ENCODE measurements around the gene BMAL2.

The BMAL2 gene

GRCh38 chr12:27324530-27324929 is 8.1 kb upstream of the BMAL2 start:
- no peak for DNase-seq

- DNase-seq: no peak
These were observed 1.8 kb upstream of the BMAL2 start for GRCh38 chr12:27330846-27331245.

- DNase-seq: peak; percentile 31
These were observed 1.2 kb upstream of the BMAL2 start for GRCh38 chr12:27331291-27331926.

GRCh38 chr12:27331927-27332324 is 710 bp upstream of the BMAL2 start:
- DNase-seq: no peak

GRCh38 chr12:27332407-27332713 is 276 bp upstream of the BMAL2 start:
- no peak for DNase-seq

- DNase-seq: peak; percentile 26
These were observed 870 bp downstream of the BMAL2 start for GRCh38 chr12:27333403-27334009.

GRCh38 chr12:27334042-27334720 is 1.5 kb downstream of the BMAL2 start:
- DNase-seq: no peak

- DNase-seq: no peak
These were observed 2.1 kb downstream of the BMAL2 start for GRCh38 chr12:27334721-27335082.

- DNase-seq: no peak
These were observed 3.0 kb downstream of the BMAL2 start for GRCh38 chr12:27335364-27336281.

GRCh38 chr12:27336282-27336653 is 3.6 kb downstream of the BMAL2 start:
- DNase-seq: no peak

- DNase-seq: no peak
These were observed 4.7 kb downstream of the BMAL2 start for GRCh38 chr12:27337376-27337775.

GRCh38 chr12:27338473-27338872 is 5.8 kb downstream of the BMAL2 start:
- no peak for DNase-seq

GRCh38 chr12:27340971-27341370 is 8.3 kb downstream of the BMAL2 start:
- no peak for DNase-seq

GRCh38 chr12:27342536-27342935 is 9.9 kb downstream of the BMAL2 start:
- no peak for DNase-seq

- DNase-seq: no peak
These were observed 10.8 kb downstream of the BMAL2 start for GRCh38 chr12:27343255-27344000.

GRCh38 chr12:27344246-27344645 is 11.6 kb downstream of the BMAL2 start:
- DNase-seq: no peak

- DNase-seq: no peak
These were observed 12.1 kb downstream of the BMAL2 start for GRCh38 chr12:27344760-27345159.

GRCh38 chr12:27345376-27345775 is 12.7 kb downstream of the BMAL2 start:
- no peak for DNase-seq

GRCh38 chr12:27347779-27348178 is 15.1 kb downstream of the BMAL2 start:
- DNase-seq: no peak

- no peak for DNase-seq
These were observed 18.8 kb downstream of the BMAL2 start for GRCh38 chr12:27351476-27351875.

- DNase-seq: no peak
These were observed 22.9 kb downstream of the BMAL2 start for GRCh38 chr12:27355486-27355885.

- no peak for DNase-seq
These were observed 23.3 kb downstream of the BMAL2 start for GRCh38 chr12:27355979-27356378.

All from stimulated activated CD4-positive, alpha-beta T cell treated with anti-CD3 and anti-CD28 coated beads, Interleukin-4, amount 100 ng/mL, for 24 hours (primary cell).